SIG-M5 treated with dmso at 0.1 percent for 504 hours (cell line): ENCODE measurements around the gene SRR.

ENCODE experiments used
- DNase-seq: peaks from one replicate; lab custom pipeline; 2025; ENCODE audit not compliant: unreplicated experiment; lab: John Stamatoyannopoulos, UW

SRR gene

DNA sequence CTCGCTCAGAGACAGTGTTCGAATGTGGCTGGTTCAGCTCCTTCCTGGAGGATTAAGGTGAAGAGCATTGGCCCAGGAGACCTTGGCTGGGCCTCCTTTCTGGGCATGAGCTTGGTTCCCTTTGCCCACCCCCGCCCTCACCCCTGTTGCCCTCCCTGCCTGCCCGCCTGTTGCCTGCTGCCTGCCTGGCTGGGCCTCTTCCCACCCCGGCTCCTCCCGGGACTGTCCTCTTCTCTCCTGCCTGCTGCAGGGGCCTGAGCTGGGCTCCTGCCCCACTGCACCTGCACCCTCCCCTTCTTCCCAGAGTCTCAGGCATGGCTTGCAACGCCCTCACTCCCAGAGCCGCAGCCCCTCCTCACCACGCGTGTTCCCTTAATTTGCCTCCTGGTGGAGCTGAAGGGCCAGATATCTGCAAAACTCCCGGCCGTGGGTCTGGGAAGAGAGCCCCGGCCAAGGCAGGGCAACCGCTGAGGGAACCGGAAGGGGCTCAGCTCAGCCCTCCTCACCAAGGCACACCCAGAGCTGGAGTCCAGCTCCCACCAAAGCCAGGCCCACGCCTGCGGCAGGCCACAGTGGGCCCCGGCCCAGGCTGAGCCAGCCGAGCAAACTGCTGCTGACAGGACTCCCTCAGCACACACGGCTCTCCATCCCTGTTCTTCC, 65.9 kb downstream of the SRR start:
- no peak for DNase-seq

DNA sequence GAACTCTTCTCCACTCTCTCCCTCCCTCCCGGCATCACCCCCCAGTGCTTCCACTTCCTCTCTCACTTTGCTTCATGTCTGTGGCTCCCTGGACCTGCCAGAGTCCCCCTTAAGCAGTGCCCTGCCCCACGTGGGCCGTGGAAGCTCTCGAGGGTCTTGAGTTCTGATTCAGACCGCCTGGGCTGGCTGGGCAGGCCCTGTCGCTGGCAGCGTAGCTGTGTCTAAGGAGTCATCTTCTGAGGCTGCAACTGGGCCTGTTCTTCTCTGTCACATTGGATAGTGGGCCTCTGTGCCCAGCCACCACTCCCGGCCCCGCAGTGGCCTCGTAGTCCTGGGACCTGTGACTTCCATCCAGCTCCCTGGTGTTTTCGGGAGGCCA, 66.5 kb downstream of the SRR start:
- no peak for DNase-seq

DNA sequence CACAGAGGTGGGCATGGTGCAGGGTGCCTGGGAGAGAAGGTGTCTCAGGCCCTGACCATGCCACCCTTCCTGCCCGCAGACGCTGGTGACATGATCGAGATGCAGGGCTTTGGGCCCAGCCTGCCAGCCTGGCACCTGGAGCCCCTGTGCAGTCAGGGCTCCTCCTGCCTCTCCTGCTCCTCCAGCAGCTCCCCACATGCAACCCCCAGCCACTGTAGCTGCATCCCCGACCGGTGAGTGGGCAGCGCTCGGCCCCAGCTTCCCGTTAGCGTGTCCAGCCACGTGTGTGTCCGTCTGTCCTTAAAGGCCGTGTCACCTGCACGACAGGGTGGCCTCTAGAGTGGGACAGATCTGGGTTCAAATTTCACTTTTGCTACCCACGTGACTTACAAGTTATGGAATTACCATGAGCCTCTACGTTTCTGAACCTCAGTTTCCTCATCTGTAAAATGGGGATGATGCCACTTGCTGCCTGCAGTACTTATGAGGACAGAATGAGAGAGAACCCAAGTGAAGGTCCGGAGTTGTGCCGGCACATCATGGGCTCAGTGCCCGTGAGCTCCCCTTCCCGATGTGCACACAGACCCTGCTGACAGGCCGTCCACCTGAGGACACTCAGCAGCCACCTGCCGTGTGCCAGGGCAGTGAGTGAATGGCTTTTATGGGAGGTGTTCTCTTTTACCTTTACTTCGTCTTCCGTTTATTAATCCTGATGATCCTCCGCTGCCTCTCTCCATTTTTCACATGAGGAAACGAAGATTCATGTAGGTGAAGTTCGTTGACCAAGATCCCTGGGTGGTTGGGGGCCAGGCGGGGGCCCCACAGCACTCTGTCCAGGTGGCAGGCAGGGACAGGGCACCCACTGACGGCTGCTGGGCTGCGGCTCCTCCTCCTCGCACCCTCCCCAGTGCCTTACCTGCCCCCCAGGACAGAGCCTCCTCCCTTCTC, 67.7 kb downstream of the SRR start:
- no peak for DNase-seq

DNA sequence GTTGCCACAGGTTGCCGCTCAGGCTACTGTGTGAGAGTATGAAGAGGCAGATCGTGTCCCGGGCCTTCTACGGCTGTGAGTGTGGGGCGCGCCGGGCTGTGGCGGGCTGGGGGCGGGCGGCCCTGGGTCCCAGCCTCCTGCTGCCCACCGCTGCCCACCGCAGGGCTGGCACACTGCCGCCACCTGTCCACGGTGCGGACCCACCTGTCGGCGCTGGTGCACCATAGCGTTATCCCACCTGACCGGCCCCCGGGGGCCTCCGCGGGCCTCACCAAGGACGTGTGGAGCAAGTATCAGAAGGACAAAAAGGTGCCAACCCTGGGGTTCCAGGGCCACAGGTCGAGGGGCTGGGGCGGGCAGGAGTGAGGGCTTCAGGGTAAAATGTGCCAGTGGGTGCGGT, 68.4 kb downstream of the SRR start:
- DNase-seq: no peak

DNA sequence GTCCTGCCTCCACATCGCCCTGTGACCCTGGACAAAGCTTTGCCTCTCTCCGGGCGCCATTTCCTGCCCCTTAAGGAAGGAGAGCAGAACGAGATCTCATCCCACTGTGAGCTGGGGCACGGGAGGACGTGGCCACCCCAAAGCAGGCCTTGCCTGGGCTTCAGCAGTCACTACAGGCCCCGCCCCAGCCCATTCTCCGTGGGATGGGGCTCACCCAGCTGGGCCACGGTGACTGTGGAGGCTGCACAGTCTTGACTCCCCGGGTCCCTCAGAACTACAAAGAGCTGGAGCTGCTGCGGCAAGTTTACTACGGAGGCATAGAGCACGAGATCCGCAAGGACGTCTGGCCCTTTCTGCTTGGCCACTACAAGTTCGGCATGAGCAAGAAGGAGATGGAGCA, 68.9 kb downstream of the SRR start:
- no peak for DNase-seq

DNA sequence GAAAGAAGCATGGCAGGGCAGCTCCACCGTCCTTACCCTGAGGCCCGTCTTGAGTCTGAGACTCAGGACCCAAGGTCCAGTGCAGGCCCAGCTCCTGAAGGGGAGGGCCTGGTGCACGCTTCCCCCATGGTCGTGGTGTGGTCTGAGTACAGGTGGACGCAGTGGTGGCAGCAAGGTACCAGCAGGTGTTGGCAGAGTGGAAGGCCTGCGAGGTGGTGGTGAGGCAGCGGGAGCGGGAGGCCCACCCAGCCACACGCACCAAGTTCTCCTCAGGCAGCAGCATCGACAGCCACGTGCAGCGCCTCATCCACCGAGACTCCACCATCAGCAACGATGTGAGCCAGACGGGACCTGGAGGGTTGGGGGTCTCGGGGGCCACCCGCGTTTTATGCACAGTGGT, 69.4 kb downstream of the SRR start:
- DNase-seq: no peak
